HG03103 (cell line): ENCODE data around the gene MRPL57.
"Not testable (repeated sequence)": the region's sequence is repeated elsewhere in the genome, so short reads cannot be mapped to it uniquely, and the experiment has no call there.

Experiments used
- ATAC-seq: cut with Tn5 transposase; IDR thresholded peaks from one replicate; pipeline ENCODE4 v1.9.1; 2021; ENCODE audit warnings: low read depth; ENCODE audit not compliant: unreplicated experiment

The MRPL57 gene

GRCh38 chr13:21176215-21176981 lies at the start of gene MRPL57, which contains the start of gene SKA3:
Gene MRPL57 (plus strand): TSS chr13:21176658. CDS start chr13:21176917, 259 bp downstream.
Gene SKA3 (minus strand): TSS chr13:21176552. CDS start chr13:21176477, 75 bp downstream.
- ATAC-seq: peak; percentile 91

- no peak for ATAC-seq
Observed at GRCh38 chr13:21130116-21130515, 46.3 kb upstream of the MRPL57 start.

GRCh38 chr13:21133077-21133476 lies 43.4 kb upstream of the MRPL57 start:
- no peak for ATAC-seq

- ATAC-seq: no peak
Observed at GRCh38 chr13:21134475-21134874, 42.0 kb upstream of the MRPL57 start.

- ATAC-seq: not testable (repeated sequence)
Observed at GRCh38 chr13:21135833-21136232, 40.6 kb upstream of the MRPL57 start.

- ATAC-seq: no peak
Observed at GRCh38 chr13:21137696-21138095, 38.8 kb upstream of the MRPL57 start.

GRCh38 chr13:21138561-21138960 lies 37.9 kb upstream of the MRPL57 start:
- no peak for ATAC-seq

- ATAC-seq: no peak
Observed at GRCh38 chr13:21139374-21139773, 37.1 kb upstream of the MRPL57 start.

- ATAC-seq: no peak
Observed at GRCh38 chr13:21142766-21143165, 33.7 kb upstream of the MRPL57 start.

- ATAC-seq: no peak
Observed at GRCh38 chr13:21147827-21148226, 28.6 kb upstream of the MRPL57 start.

GRCh38 chr13:21148557-21149258 lies 27.8 kb upstream of the MRPL57 start:
- no peak for ATAC-seq

- ATAC-seq: peak; percentile 64
Observed at GRCh38 chr13:21149568-21149967, 26.9 kb upstream of the MRPL57 start.

GRCh38 chr13:21150013-21150412 lies 26.4 kb upstream of the MRPL57 start:
- no peak for ATAC-seq

GRCh38 chr13:21152251-21152899 lies 24.1 kb upstream of the MRPL57 start:
- no peak for ATAC-seq

- ATAC-seq: no peak
Observed at GRCh38 chr13:21164631-21165030, 11.8 kb upstream of the MRPL57 start.

GRCh38 chr13:21165606-21166005 lies 10.9 kb upstream of the MRPL57 start:
- not testable (repeated sequence) for ATAC-seq

- ATAC-seq: no peak
Observed at GRCh38 chr13:21171420-21171819, 5.0 kb upstream of the MRPL57 start.

- ATAC-seq: not testable (repeated sequence)
Observed at GRCh38 chr13:21173767-21174166, 2.7 kb upstream of the MRPL57 start.

- ATAC-seq: no peak
Observed at GRCh38 chr13:21175656-21176214, 723 bp upstream of the MRPL57 start.

- ATAC-seq: peak; percentile 20
Observed at GRCh38 chr13:21176982-21177284, 475 bp downstream of the MRPL57 start.

GRCh38 chr13:21181671-21182070 lies 5.2 kb downstream of the MRPL57 start:
- ATAC-seq: no peak
